Skeletal muscle cell (primary cell): Measurements from ENCODE around the gene CAPZB.
A peak's percentile ranks its signal among the peaks of the same experiment; 100 is the strongest.

ENCODE experiments used
- DNase-seq: peaks from one replicate; pipeline ENCODE4 v3.0.0-alpha.2; 2010; ENCODE audit warnings: low read depth
- H3K4me3 ChIP-seq: 2 replicates; pipeline ENCODE4 v1.5.1; 2011; ENCODE audit warnings: low read depth, mild to moderate bottlenecking, control low read depth, low read length, moderate library complexity

CAPZB gene

DNA sequence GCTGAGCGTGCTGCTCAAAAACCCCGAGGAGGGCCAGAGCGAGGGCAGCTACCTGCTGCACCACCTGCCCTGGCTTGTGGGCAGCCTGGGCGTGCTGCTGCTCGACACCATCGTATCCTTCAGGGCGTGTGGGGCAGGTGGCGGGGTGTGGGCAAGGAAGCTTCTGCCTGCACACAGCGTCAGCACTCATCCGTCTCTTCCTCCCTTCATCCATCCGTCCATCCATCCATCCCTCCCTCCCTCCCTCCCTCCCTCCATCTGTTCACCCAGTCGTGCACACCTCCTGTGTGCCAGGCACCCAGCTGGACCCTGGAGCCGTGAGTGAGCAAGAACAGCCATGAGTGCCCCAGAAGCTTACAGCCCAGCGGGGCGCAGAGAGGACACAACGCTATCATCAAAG, 158.0 kb downstream of the CAPZB start:
- no peak overlapping the region for H3K4me3 ChIP-seq
- no peak for DNase-seq

DNA sequence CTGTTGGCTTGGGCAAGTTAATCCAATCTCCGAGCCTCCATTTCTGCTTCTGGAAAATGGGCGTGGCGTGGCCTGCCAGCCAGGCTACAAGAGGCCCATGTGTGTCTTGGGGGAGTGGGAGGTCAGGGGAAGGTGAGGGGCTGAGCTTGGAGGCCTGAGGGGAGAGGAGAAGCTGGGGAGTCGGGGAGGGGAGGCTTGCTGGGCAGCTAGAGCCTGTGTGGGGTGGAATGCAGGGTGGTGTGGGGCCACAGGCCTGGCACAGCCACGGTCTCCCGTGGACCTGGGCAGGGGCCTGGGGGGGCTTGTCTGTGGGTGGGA, 158.6 kb downstream of the CAPZB start:
- no peak overlapping the region for H3K4me3 ChIP-seq
- no peak for DNase-seq

GRCh38 chr1:19325958-19326747, 159.2 kb downstream of the CAPZB start:
- H3K4me3 ChIP-seq: no peak overlapping the region
- DNase-seq: no peak

GRCh38 chr1:19325368-19325957, 159.9 kb downstream of the CAPZB start:
- H3K4me3 ChIP-seq: no peak overlapping the region
- no peak for DNase-seq

DNA sequence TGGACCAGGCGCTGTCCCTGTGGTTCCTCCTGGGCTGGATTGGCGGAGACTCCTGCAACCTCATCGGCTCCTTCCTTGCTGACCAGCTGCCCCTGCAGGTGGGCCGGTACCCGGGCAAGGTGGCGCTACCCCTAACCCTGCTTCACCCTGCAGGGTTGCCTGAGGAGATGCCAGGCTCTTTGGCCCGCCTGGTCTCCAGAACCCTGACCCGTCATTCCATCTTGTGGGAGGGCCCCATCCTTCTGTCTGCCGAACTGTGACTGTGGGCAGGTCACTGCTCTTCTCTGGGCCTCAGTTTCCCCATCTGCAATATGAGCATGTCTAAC, 160.7 kb downstream of the CAPZB start:
- no peak overlapping the region for H3K4me3 ChIP-seq
- DNase-seq: no peak

DNA sequence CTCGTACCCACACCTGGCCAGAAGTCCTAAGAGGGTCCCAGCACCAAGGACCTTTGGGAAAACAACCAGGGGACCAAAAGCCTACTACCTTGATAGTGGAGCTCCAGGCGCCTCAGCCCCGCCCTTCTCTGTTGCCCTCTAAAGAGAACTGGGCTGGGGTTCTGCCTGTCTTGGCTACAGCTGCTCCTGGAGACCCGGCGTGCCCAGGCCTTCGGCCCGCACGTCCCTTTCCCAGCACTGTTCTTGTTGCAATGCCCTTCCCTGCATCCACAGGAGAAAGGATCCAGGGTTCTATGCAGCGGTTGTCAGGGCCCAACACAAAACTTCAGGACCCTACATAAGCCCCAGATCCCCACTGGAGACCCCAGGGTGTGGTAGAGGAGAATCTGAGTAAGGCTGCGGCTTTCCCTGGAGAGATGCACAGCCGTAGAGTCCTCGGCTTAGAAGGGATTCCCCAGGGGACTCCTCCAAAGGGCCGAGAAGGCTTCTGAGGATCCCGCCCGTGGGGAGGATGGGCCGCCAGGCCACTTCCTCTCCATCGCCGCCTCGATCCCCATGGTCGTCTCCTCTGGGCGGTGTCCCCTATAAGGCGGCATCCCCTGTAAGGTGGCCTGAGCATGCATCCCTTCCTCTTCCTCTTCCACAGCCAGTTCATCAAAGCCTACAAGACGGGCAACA, 161.2 kb downstream of the CAPZB start:
- H3K4me3 ChIP-seq: no peak overlapping the region
- DNase-seq: no peak

DNA sequence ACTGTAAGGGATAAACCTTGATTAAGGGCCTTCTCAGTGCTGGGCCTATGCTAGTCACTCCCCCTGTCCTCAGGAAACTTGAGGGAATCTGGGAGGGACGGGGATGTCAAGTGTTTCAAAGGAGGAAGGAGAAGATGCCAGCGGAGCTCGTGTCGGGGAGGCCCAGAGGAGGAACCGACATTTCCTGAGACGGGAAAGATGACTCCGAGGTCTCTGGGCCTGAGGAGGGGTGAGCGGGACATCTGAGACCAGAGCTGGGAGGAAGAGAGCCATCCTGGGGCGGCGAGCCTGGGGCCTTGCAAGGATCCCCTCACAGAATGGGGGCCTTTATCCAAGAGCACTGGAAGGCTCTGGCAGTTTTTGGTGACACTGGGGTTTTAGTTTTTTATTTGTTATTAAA, 162.9 kb downstream of the CAPZB start:
- no peak overlapping the region for H3K4me3 ChIP-seq
- no peak for DNase-seq

DNA sequence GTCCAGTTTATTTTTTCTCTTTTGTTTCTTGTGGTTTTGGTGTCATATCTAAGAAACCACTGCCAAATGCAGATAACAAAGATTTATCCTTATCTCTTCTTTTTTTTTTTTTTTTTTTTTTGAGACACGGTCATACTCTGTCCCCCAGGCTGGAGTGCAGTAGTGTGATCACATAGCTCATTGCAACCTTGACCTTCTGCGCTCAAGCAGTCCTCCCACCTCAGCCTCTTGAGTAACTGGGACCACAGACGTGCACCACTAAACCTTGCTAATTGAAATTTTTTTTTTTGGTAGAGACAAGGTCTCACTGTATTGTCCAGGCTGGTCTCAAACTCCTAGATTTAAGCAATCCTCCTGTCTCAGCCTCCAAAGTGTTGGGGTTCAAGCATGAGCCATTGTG, 164.3 kb downstream of the CAPZB start:
- no peak overlapping the region for H3K4me3 ChIP-seq
- DNase-seq: no peak

DNA sequence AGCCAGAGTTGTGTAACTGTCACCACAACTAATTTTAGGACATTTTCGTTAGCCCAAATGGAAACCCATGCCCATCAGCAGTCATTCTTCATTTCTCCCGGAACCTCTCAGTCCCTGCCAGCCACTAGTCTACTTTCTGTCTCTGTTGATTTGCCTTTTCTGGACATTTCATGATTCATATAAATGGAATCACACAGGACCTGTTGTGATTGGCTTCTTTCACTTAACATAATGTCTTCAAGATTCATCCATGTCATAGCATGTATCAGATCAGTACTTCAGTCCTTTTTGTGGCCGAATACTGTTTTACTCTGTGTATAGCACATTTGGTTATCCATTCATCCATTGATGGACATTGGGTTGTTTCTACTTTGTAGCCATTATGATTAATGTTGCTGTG, 166.1 kb downstream of the CAPZB start:
- no peak for DNase-seq
- no peak overlapping the region for H3K4me3 ChIP-seq

GRCh38 chr1:19317126-19317910, 168.0 kb downstream of the CAPZB start:
- no peak overlapping the region for H3K4me3 ChIP-seq

GRCh38 chr1:19315378-19316198, 169.8 kb downstream of the CAPZB start:
- no peak for DNase-seq
- no peak overlapping the region for H3K4me3 ChIP-seq

More at GRCh38 chr1:19317126-19317910, 168.0 kb downstream of the CAPZB start:
- no peak for DNase-seq

DNA sequence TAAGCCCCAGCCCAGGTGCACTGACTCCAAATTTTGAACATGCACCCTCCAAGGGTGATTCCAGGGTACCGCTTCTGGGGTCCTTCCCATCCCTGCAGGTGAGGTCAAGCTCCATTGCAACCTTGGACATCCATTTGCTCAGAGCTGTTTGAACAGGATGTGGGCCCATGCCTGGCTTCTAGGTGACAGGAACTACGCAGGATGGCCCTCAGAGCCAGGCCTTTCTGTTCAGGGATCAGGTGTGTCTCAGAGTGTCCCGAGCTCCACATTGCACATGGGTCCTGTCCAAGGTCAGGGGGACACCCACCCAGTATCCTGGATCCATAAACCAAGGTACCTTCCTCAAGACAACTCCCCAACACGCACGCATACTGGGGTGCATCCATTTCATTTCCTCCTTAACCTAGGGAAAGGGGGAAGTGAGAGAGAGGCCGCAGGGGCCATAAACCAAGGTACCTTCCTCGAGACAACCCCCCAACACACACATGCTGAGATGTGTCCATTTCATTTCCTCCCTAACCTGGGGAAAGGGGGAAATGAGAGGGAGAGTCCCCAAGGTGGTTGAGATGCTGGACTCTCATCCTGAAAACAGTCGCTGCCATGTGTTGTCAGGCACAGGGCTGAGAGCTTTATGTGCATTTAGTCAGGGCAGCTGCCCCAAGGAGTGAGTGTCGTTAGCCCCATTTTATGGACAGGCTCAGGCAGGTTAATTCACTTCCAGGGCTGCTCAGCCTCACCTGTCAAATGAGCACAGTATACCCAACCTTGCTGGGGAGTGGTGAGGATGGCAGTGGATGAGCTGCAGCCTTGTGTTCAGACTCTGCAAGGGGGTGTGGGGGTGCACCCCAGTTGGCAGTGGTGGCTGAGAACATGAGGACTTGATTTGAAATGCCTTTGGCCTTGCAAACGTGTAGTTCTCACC, 171.1 kb downstream of the CAPZB start:
- DNase-seq: no peak
- no peak overlapping the region for H3K4me3 ChIP-seq

GRCh38 chr1:19313636-19313959, 171.7 kb downstream of the CAPZB start:
- no peak for DNase-seq
- no peak overlapping the region for H3K4me3 ChIP-seq

DNA sequence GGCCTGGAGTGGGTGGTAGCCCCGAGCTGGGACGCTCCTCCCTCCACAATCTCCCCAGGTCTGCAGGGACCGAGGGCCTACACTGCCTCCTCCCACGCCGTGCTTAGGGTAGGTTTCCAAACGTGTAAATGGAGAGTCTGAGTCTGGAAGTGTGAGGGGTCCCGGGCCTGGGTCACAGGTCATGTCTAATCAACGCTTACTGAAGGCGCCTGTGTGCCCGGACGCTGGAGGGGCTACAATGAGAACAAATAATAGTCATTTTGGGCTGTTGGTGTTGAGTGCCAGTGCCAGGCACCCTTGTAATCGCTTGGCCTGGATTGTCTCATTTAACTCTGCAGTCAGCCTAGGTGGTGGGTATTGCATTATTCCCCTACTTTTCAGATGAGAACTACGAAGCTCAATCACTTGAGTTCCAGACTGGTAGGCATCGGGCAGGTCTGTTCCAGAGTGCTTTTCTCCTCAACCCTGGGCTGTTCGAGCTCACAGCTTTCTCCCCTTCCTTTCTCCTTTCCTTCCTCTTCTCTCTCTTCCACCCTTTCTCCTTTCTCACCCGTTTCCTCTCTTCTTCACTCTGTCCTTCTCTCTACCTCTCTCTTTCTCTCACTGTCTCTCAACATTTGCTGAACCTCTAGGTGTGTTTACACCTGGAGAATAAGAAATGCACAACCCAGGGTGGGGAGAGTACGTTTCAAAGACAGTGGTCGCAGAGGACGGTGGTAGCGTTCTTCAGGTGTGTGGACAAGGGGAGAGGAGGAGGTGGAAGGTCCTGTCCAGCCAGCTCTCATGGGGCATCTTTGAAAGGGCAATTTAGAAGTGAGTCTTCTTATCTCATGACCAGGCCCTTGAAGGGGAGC, 172.3 kb downstream of the CAPZB start:
- DNase-seq: no peak
- peak overlapping the region; percentile 59 for H3K4me3 ChIP-seq

- peak; percentile 68 for DNase-seq
- peak within 1 kb of the TSS; percentile 70 for H3K4me3 ChIP-seq
Measured at GRCh38 chr1:19311931-19312781, 173.2 kb downstream of the CAPZB start, which contains the start of the genes AKR7A2 and SLC66A1. AKR7A2 (minus strand) TSS chr1:19312144; CDS start chr1:19312124, 20 bp downstream. SLC66A1 (plus strand) TSS chr1:19312326; CDS start chr1:19317678, 5,352 bp downstream.

- peak overlapping the region; percentile 70 for H3K4me3 ChIP-seq
- DNase-seq: no peak
Measured at GRCh38 chr1:19311503-19311930, 173.8 kb downstream of the CAPZB start.
